ENCODE measurements around the gene LRMDA.

Gene LRMDA

DNA sequence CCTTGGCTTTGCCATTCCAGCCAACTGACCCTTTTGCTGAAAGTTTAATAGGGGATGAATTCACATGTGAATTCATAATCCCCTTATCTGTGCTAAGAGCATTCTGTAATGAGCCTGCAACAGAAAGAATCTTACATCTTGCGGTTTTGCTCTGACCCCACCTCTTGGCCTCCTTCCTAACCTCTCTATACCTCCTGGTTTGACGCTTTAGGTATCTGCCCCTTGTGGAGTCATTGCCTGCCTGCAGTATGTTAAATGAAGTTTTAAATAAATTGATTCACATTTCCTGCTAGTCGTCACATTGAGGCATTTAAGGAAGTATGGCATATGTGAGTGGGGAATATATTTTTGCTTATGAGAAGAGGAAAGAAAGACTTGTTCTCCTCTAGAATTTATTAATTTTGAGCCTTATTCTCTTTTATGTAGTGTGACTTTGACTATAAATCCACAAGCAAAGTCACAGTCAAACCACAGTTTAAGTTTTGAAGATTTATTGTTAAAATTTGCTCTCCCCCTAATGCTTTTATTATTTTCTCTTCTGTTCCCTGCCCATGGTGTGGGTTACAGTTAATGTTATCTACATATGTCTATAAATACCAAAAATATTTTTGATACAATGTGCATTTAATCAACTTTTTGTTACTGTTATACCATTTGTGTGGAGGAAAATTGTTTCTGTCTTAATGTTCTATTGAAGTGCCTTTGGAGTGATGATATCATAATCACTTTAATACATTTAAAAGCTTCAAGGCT, 60.9 kb downstream of the LRMDA start:
- Histone ChIP-seq H3K9me3 (ENCODE audit: severe bottlenecking) (no peaks in the 10 kb centered on the region), H3K27ac (no peak overlapping the region), H3K36me3 (no peaks in the 10 kb centered on the region), H3K27me3 (ENCODE audit: insufficient read depth, low read depth, severe bottlenecking) (no peaks in the 10 kb centered on the region), H3K4me3 (ENCODE audit: low read depth, low read length) (no peak overlapping the region)
- peak; percentile 30 for DNase-seq
- TF ChIP-seq, protein P1, sequence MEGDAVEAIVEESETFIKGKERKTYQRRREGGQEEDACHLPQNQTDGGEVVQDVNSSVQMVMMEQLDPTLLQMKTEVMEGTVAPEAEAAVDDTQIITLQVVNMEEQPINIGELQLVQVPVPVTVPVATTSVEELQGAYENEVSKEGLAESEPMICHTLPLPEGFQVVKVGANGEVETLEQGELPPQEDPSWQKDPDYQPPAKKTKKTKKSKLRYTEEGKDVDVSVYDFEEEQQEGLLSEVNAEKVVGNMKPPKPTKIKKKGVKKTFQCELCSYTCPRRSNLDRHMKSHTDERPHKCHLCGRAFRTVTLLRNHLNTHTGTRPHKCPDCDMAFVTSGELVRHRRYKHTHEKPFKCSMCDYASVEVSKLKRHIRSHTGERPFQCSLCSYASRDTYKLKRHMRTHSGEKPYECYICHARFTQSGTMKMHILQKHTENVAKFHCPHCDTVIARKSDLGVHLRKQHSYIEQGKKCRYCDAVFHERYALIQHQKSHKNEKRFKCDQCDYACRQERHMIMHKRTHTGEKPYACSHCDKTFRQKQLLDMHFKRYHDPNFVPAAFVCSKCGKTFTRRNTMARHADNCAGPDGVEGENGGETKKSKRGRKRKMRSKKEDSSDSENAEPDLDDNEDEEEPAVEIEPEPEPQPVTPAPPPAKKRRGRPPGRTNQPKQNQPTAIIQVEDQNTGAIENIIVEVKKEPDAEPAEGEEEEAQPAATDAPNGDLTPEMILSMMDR (IDR thresholded peaks at IDR 0.05; ENCODE audit: low read depth, low read length), result no peak

DNA sequence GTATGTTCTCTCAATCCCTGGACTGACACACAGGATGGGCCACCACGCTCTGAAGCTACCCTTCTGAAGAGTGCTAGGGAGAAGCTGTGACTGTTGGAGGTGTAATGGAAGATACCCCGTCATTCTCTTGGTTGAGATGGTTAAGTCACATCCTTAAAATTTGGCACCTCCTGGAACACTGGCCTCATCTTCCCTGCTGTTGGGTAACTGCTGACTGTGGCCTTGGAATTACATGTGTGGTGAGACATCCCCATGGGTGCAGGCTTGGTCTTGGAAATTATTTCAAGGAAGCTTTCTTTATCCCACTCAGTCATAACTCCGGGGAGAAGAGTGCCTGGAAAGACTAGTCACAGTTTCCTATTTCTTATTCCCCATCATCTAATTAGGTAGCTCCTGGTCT, 62.0 kb downstream of the LRMDA start:
- no peak overlapping the region for H3K27ac ChIP-seq
- no peak overlapping the region for H3K4me3 ChIP-seq (ENCODE audit: low read depth, low read length)
- no peaks in the 10 kb centered on the region for H3K27me3 ChIP-seq (ENCODE audit: insufficient read depth, low read depth, severe bottlenecking)
- no peaks in the 10 kb centered on the region for H3K36me3 ChIP-seq
- no peaks in the 10 kb centered on the region for H3K9me3 ChIP-seq (ENCODE audit: severe bottlenecking)
- TF ChIP-seq, protein P1 (IDR thresholded peaks at IDR 0.05; ENCODE audit: low read depth, low read length), result no peak
- no peak for DNase-seq

DNA sequence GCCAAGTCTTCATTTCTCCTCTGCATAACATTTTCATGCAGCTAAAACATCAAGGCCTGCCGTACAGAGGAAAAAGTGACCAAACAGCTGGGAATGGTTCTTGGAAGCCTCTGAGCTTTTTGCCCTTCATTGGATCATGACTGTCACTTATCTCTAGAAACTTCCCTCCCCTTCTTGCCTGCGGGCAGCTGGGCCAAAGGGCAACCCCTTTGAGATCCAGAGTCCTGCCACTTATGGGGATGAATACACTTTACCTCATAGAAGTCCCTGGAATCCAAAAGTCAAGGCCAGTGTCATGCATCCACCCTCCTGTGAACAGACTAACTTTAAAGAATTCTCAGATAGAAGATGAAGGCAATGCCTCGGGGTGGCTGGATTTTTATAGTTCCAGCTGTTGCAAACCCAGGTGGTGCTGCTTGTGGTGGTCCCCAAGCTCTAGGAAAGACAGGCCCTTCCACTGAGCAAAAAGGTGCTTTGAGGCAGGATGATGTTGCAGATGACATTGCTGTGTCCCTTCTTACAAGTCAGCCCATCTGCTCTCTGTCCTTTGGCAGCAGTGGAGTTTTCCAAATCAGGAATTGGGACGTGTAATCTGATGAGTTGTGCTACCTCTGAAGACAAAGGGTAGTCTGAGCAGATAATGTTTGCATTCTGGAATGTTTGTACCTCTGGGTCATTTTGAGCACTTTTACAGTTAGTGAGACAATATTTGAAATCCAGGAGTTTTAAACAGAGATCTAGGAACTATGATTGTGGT, 64.2 kb downstream of the LRMDA start:
- no peak overlapping the region for H3K4me3 ChIP-seq (ENCODE audit: low read depth, low read length)
- TF ChIP-seq, protein P1 (IDR thresholded peaks at IDR 0.05; ENCODE audit: low read depth, low read length), result no peak
- no peaks in the 10 kb centered on the region for H3K27me3 ChIP-seq (ENCODE audit: insufficient read depth, low read depth, severe bottlenecking)
- H3K9me3 ChIP-seq (ENCODE audit: severe bottlenecking), result no peaks in the 10 kb centered on the region
- no peak for DNase-seq
- no peaks in the 10 kb centered on the region for H3K36me3 ChIP-seq
- H3K27ac ChIP-seq, result no peak overlapping the region

DNA sequence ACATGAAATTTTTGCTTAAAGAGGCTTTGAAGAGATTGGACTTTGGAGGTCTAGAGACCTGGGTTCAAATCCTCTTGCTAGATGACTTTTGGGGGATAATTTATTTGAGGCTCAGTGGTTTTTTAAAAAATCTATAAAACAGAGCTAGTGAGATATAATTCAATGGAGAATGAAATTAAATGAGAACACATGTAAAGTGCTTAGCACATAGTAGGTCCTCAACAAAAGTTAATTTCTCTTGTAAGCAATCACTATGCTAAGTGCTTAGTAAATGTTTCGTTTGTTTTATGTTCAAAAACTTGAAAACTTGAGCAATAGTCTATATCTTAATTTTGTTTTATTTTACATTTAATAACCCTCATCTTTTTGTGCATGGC, 64.8 kb downstream of the LRMDA start:
- Histone ChIP-seq H3K27me3 (ENCODE audit: insufficient read depth, low read depth, severe bottlenecking) (no peaks in the 10 kb centered on the region), H3K36me3 (no peaks in the 10 kb centered on the region), H3K27ac (no peak overlapping the region), H3K9me3 (ENCODE audit: severe bottlenecking) (no peaks in the 10 kb centered on the region), H3K4me3 (ENCODE audit: low read depth, low read length) (no peak overlapping the region)
- TF ChIP-seq, protein P1 (IDR thresholded peaks at IDR 0.05; ENCODE audit: low read depth, low read length), result no peak
- DNase-seq, result no peak

DNA sequence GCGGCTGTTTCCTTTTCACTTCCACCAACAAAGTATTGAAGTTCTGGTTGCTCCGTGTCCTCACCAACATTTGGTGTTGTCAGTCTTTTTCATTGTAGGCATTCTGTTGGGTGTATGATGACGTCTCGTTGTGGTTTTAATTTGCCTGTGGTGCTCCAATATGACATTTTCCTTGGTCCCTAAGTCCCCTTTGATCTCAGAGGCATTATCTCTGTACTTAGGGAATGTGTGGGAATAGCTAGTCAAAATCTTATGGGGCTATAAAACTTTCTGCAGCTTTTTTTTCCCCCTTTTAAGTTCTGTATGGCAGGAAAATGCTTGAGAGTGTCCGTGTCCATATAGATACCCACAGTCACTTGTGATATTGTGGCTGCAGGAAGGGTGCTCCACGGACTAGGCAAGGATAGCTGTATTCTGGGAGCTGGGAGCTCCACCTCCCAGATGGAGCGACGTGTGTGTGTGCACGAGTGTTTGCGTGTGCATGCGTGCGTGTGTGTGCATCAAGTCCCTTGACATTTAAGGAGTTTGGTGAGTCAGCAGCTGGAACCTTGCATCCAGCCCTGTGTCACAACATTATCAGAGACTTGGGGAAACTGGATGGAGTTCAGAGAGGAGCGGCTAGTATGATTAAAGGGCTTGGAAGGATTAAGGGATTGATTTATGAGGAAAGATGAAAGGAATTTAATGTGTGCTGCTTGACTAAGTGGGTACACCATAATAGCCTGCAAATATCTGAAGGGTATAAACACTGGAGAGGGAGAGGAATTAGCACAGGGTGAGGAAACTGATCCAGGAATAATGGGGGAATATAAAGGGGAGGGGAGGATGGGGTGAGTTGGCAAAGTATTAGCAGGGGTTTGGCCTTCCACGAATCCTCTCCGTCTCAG, 66.8 kb downstream of the LRMDA start:
- peak; percentile 9 for DNase-seq
- Histone ChIP-seq H3K27me3 (ENCODE audit: insufficient read depth, low read depth, severe bottlenecking) (no peaks in the 10 kb centered on the region), H3K9me3 (ENCODE audit: severe bottlenecking) (no peaks in the 10 kb centered on the region), H3K36me3 (no peaks in the 10 kb centered on the region), H3K4me3 (ENCODE audit: low read depth, low read length) (no peak overlapping the region), H3K27ac (no peak overlapping the region)
- TF ChIP-seq, protein P1 (IDR thresholded peaks at IDR 0.05; ENCODE audit: low read depth, low read length), result no peak

All from WERI-Rb-1 (cell line).